ENCODE data around the gene OVOL3.
A peak's percentile ranks its signal among the peaks of the same experiment; 100 is the strongest.
"Not testable (repeated sequence)": the region's sequence is repeated elsewhere in the genome, so short reads cannot be mapped to it uniquely, and the experiment has no call there.

Gene OVOL3

DNA sequence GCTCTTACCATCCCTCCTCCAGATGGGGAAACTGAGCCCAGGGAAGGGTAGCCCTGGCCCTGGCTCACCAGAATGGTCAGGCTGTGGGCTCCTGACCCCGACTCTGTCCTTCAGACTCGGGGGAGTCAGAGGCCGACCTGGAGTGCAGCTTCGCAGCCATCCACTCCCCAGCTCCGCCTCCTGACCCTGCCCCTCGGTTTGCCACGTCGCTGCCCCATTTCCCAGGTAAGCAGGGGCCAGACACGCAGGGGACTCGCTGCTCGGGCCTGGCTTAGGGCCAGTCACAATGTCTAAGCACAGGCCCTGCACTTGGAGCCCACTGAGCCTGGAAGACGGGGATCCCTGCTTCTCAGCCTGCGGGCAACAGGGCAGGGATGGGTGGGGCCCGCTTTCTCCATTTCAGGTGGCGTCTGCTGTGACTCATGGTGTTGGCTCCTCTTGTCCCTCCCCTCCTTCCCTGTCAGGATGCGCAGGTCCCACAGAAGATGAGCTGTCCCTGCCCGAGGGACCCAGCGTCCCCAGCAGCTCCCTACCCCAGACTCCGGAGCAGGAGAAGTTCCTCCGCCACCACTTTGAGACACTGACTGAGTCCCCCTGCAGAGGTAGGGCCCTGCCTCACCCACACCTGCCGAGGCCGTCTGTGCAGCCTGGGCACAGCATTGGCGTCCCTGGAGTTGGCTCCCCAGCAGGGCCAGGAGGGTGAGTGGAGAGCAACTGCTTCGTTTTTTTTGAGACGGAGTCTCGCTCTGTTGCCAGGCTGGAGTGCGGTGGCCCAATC, 9.2 kb upstream of the OVOL3 start:
- DNase-seq: no peak

- DNase-seq: no peak
Observed at GRCh38 chr19:36103040-36103626, 7.8 kb upstream of the OVOL3 start.

DNA sequence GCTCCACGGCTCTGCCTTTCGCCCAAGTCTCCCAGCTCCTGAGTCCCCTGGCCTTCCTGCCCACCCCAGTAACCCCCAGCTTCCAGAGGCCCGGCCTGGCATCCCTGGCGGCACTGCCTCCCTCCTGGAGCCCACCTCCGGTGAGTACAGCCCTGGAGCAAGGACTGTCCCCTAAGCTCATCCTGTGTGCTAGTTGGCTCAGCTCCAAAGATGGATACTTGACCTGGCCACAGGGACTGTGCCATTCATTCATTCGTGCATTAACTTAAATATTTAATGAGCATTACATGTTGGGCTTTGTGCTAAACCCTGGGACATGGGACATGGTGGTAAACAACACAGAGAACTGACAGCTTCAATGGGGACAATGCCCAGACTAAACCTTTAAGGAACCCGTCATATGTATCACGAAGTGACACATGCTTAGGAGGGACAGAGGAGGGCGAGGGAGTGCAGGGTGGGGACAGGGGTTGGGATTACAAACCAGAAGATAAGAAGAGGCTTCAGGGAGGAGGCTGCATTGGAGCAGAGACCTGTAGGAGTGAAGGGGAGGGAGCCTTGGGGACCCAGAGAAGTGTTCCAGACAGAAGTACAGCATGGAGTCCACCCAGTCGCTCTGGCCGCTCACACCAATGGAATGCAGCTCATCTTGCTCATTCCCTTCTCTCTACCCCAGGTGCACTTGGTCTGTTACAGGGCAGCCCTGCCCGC, 6.9 kb upstream of the OVOL3 start:
- no peak for DNase-seq

GRCh38 chr19:36106441-36106840, 4.5 kb upstream of the OVOL3 start:
- DNase-seq: no peak

DNA sequence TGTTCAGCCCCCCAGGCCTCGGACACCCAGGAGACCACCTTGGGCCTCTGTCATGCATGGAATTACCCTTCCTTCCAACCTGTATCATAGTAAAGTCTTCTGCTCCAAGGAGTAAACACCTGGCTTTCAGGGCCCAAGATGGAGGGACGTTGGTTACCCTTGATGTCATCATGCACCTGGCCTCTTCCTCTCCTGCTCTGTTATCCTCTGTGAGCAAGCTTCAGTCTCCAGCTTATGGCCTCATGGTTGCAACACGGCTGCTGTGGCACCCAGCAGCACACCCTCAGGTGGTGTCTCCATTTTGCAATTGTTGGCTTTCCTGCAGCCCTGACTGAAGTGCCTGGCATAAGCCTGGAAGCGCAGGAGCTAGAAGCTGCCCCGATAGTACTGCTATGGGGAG, 4.0 kb upstream of the OVOL3 start:
- no peak for DNase-seq

GRCh38 chr19:36108684-36109083, 2.3 kb upstream of the OVOL3 start:
- no peak for DNase-seq

DNA sequence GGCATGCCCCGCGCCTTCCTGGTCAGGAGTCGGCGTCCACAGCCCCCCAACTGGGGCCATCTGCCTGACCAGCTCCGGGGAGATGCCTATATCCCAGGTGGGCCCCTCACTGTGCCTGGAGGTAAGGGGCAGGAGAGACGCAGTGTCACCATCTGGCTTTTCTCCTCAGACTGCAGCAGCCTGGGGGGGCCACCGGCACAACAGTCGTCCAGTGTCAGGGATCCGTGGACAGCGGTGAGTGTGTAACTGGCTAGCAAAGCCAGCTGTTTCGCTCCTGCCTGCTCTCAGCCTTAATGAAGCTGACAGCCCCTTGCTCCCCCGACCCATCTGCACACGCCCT, 227 bp downstream of the OVOL3 start:
- DNase-seq: no peak

DNA sequence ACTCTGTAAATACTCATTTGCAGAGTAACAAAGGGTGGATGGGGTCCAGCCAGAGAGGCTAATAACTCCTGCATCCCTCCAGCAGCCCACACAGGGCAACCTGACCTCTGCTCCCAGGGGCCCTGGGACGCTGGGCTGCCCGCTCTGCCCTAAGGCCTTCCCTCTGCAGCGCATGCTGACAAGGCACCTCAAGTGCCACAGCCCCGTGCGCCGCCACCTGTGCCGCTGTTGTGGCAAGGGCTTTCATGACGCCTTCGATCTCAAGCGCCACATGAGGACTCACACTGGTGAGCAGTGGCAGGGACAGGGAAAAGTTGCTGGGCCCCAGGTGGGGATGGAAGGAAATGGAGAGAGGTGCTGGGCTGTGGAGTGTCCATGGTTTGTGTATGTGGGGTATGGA, 1.7 kb downstream of the OVOL3 start:
- no peak for DNase-seq

DNA sequence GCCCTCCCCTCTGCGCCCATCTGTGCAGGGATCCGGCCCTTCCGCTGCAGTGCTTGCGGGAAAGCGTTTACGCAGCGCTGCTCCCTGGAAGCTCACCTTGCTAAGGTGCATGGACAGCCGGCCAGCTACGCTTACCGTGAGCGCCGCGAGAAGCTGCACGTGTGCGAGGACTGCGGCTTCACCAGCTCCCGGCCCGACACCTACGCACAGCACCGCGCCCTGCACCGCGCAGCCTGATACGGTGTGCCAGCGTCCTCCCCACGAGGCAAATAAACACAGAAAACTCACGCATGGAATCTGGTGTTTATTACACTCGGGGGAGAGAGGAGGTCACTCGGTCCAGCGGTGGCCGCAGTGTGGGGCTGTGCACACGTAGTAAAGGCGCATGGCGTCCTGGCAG, 2.5 kb downstream of the OVOL3 start:
- DNase-seq: no peak

- no peak for DNase-seq
Observed at GRCh38 chr19:36113894-36114720, 3.2 kb downstream of the OVOL3 start.

- peak; percentile 98 to 99 for DNase-seq
Observed at GRCh38 chr19:36114721-36115452, 3.9 kb downstream of the OVOL3 start, which contains the start of gene POLR2I. TSS of gene POLR2I (minus strand) at chr19:36114875. CDS start at chr19:36114856, 19 bp downstream.

- DNase-seq: no peak
Observed at GRCh38 chr19:36115453-36116343, 4.8 kb downstream of the OVOL3 start, which contains the start of gene TBCB. TSS of gene TBCB (plus strand) at chr19:36115468. CDS start at chr19:36115561, 93 bp downstream.

- no peak for DNase-seq
Observed at GRCh38 chr19:36116344-36116637, 5.3 kb downstream of the OVOL3 start.

DNA sequence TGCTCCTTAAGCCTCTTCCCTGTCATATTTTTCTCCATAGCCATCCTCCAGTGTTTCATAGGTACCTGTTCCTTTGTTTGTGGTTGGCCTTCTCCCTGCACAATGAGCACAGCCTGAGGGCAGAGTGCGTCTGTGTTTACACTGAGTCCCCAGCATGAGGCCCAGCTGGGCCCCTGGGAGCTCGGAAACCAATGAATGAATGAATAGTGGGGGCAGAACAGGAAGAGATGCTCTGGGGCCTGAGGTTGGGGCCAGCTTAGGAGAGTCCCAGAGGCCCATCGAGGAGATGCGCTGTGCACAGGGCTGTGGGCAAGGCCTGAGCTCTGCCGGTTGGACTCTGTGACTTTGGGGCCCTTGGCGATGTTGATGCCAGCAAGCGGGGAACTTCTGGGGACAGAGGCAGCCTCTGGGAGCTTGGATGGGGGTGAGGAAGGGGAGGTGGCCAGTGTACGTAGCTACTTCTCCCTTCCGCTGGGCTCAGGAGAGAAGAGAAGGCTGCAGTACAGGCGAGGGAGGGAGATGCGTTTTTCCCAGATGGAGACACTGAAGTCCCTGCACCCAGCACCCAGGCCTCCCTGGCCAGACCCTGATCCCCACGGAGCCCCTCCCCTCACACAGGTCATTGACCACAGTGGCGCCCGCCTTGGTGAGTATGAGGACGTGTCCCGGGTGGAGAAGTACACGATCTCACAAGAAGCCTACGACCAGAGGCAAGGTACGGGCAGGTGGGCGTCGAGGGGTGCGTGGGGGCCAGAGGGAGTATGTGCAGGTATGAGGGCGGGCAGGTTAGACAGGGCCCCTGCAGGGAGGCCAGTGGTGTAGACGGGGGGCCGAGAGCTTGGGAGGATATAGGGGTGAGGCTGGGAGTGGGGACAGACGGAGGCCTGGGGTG, 9.4 kb downstream of the OVOL3 start:
- DNase-seq: no peak

- no peak for DNase-seq
Observed at GRCh38 chr19:36120984-36121358, 10.0 kb downstream of the OVOL3 start.

GRCh38 chr19:36121486-36122124, 10.7 kb downstream of the OVOL3 start:
- DNase-seq: no peak

DNA sequence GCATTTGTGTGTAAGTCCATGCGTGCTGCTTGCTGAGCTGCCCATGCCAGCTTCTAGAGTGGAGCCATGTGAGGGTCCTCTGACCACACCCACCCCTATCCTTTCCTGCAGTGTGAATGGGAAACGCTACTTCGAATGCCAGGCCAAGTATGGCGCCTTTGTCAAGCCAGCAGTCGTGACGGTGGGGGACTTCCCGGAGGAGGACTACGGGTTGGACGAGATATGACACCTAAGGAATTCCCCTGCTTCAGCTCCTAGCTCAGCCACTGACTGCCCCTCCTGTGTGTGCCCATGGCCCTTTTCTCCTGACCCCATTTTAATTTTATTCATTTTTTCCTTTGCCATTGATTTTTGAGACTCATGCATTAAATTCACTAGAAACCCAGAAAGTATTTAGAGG, 14.6 kb downstream of the OVOL3 start:
- DNase-seq: no peak

- peak in 1 of 2 experiments; percentile 35 for DNase-seq
Observed at GRCh38 chr19:36128392-36128736, 17.4 kb downstream of the OVOL3 start.

DNA sequence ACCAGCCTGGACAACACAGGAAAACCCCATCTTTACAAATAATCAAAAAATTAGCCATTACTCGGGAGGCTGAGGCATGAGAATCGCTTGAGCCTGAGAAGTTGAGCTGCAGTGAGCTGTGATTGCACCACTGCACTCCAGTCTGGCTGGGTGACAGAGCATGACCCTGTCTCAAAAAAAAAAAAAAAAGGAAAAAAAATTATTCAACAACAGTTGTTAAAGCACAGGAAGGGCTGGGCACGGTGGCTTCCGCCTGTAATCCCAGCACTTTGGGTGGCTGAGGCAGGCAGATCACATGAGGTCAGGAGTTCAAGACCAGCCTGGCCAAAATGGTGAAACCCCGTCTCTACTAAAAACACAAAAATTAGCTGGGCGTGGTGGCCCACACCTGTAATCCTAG, 20.3 kb downstream of the OVOL3 start:
- not testable (repeated sequence) for DNase-seq

DNA sequence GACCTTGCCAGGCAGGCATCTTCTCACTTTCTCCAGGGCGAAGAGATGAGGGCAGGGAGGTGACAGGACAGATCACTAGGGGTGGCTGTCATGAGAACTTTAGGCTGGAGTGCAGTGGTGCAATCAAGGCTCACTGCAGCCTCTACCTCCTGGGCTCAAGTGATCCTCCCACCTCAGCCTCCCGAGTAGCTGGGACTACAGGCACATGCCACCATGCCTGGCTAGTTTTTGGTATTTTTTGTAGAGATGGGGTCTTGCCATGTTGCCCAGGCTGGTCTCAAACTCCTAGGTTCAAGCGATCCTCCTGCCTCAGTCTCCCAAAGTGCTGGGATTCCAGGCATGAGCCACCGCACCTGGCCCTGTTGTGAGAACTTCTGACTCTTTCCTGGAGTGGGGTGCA, 23.9 kb downstream of the OVOL3 start:
- DNase-seq: not testable (repeated sequence)

Measured in SHP77 (cell line).